K562 (cell line): ENCODE results near the gene ABHD18. TPM values are rescaled to one million over a fixed set of nuclear protein-coding genes. Genes with fewer than 3 reads are reported as not detected.

ENCODE experiments used
- ATAC-seq: fragments of 200-7000 bp; cut with Tn5 transposase; 3 replicates; pipeline ENCODE4 v1.9.1; 2020; ENCODE audit warnings: moderate library complexity
- BruUV-seq: library from RNA; stranded (reverse); fragments of 400-500 nt; replicated peaks from 2 replicates; lab custom pipeline; 2021; lab: Mats Ljungman, UMichigan
- CTCF ChIA-PET: fragments of 300-600 bp; formaldehyde crosslinking; extraction: SDS; loops from one replicate; lab custom pipeline; 2021; ENCODE audit warnings: low intra/inter-chr PET ratio; lab: Yijun Ruan, JAX
- POLR2A ChIA-PET: fragments of 300-600, 350-650 bp; sonication (Branson Sonifier 250); formaldehyde crosslinking; extraction: SDS; loops from one replicate; lab custom pipeline; 2021; ENCODE audit warnings: antibody characterized with exemption, inconsistent platforms; lab: Yijun Ruan, JAX
- DNase-seq, 4 experiments: peaks; one replicate each; pipeline versions ENCODE4 v3.0.0 to v3.0.0-alpha.2; 2011 to 2018; ENCODE audit warnings: low spot score in 3 of 4, mixed read lengths in 3 of 4; ENCODE audit errors: extremely low read depth in 1 of 4
- FAIRE-seq: peaks from 2 replicates; lab custom pipeline; 2011; peaks lifted over from hg19 to GRCh38; lab: Jason Lieb, UNC
- H2AFZ ChIP-seq: 2 replicates; pipeline ENCODE4 v1.6.0; 2011; ENCODE audit warnings: low read depth, low read length, control low read depth, inconsistent platforms
- H3K27ac ChIP-seq: fragments of 200-600 bp; 3 replicates; pipeline ENCODE4 v1.8.0; 2011; ENCODE audit warnings: low read depth, mild to moderate bottlenecking, control low read depth, inconsistent platforms, low read length, moderate library complexity, mixed read lengths; ENCODE audit errors: extremely low read depth
- H3K27me3 ChIP-seq, 2 experiments: fragments of 300-600 bp in 1 of 2; 2 replicates in 1 of 2; 3 replicates in 1 of 2; pipeline versions ENCODE4 v1.6.0 to v1.8.0; 2011; ENCODE audit warnings: inconsistent platforms in 2 of 2, low read length in 2 of 2, mild to moderate bottlenecking in 1 of 2, mixed read lengths in 1 of 2, moderate library complexity in 1 of 2; ENCODE audit not compliant: control insufficient read depth in 2 of 2, insufficient read depth in 2 of 2
- H3K36me3 ChIP-seq: fragments of 300-600 bp; 3 replicates; pipeline ENCODE4 v1.8.0; 2011; ENCODE audit warnings: mild to moderate bottlenecking, low read length, inconsistent platforms; ENCODE audit not compliant: control insufficient read depth, insufficient read depth
- H3K4me1 ChIP-seq, 2 experiments: fragments of 200-600 bp in 1 of 2; replicated peaks in 1 of 2; 2 replicates in 1 of 2; 3 replicates in 1 of 2; pipeline versions ENCODE4 v1.5.1 to v1.8.0; 2011; ENCODE audit warnings: inconsistent platforms in 2 of 2, low read length in 2 of 2, mild to moderate bottlenecking in 1 of 2, mixed read lengths in 1 of 2, moderate library complexity in 1 of 2; ENCODE audit not compliant: control insufficient read depth in 2 of 2, insufficient read depth in 2 of 2
- H3K4me2 ChIP-seq: 2 replicates; pipeline ENCODE4 v1.6.1; 2011; ENCODE audit warnings: low read length, control low read depth, inconsistent platforms, mixed read lengths; ENCODE audit not compliant: insufficient read depth
- H3K4me3 ChIP-seq: fragments of 200-600 bp; sonication (generic), shearing (Covaris generic); 2 replicates; pipeline ENCODE4 v1.5.1; 2016; ENCODE audit warnings: control low read depth, inconsistent platforms
- H3K79me2 ChIP-seq: fragments of 200-600 bp; 3 replicates; pipeline ENCODE4 v1.8.0; 2011; ENCODE audit warnings: low read length, inconsistent platforms; ENCODE audit not compliant: control insufficient read depth, insufficient read depth
- H3K9ac ChIP-seq, 2 experiments: 2 replicates each; pipeline versions ENCODE4 v1.6.0 to v1.6.1; 2011; ENCODE audit warnings: low read depth in 2 of 2, low read length in 2 of 2, control low read depth in 1 of 2, inconsistent platforms in 1 of 2, mild to moderate bottlenecking in 1 of 2, mixed read lengths in 1 of 2; ENCODE audit not compliant: insufficient read depth in 1 of 2
- H3K9me1 ChIP-seq: one replicate; pipeline ENCODE4 v1.6.0; 2011; ENCODE audit warnings: inconsistent platforms, mild to moderate bottlenecking, low read length, moderate library complexity; ENCODE audit not compliant: control insufficient read depth, insufficient read depth
- H3K9me3 ChIP-seq: replicated peaks from 2 replicates; pipeline ENCODE4 v1.5.1; 2011; ENCODE audit warnings: low read depth, low read length, inconsistent platforms; ENCODE audit not compliant: control insufficient read depth, insufficient read depth
- H4K20me1 ChIP-seq: replicated peaks from 2 replicates; pipeline ENCODE4 v1.6.1; 2011; ENCODE audit warnings: low read length, inconsistent platforms, mixed read lengths; ENCODE audit not compliant: control insufficient read depth, insufficient read depth
- IRF2 ChIP-seq: sonication (generic); formaldehyde crosslinking; IDR thresholded peaks from 2 replicates; pipeline ENCODE4 v1.8.1; 2022; ENCODE audit warnings: mild to moderate bottlenecking, missing genetic modification reagents
- NFIC ChIP-seq: fragments of 450-650 bp; IDR thresholded peaks from 2 replicates; pipeline ENCODE4 v1.6.1; 2017; ENCODE audit warnings: mild to moderate bottlenecking, inconsistent platforms
- POLR2A ChIP-seq: fragments of 450-650 bp; conservative IDR thresholded peaks from 2 replicates; pipeline ENCODE4 v1.6.1; 2016
- RBM15 ChIP-seq: fragments of 200-400 bp; formaldehyde crosslinking; IDR thresholded peaks from 2 replicates; pipeline ENCODE4 v1.6.1; 2018; ENCODE audit warnings: mild to moderate bottlenecking, low read length, moderate library complexity; ENCODE audit not compliant: insufficient read depth
- RBM17 ChIP-seq: fragments of 200-400 bp; formaldehyde crosslinking; IDR thresholded peaks from 2 replicates; pipeline ENCODE4 v1.6.1; 2017; ENCODE audit warnings: low read depth, mild to moderate bottlenecking, low read length, borderline replicate concordance
- SREBF2 ChIP-seq: sonication (generic); formaldehyde crosslinking; IDR thresholded peaks from 2 replicates; pipeline ENCODE4 v1.4.0; 2020; ENCODE audit warnings: mild to moderate bottlenecking, missing genetic modification reagents
- ZFP30 ChIP-seq: fragments of 250-450 bp; sonication (Bioruptor Pico); IDR thresholded peaks from 2 replicates; pipeline ENCODE4 v1.8.0; 2022; ENCODE audit warnings: moderate library complexity, mild to moderate bottlenecking, inconsistent platforms, borderline replicate concordance
- ZNF778 ChIP-seq: fragments of 450-650 bp; formaldehyde crosslinking; IDR thresholded peaks from 2 replicates; pipeline ENCODE4 v1.4.0; 2020; ENCODE audit warnings: mild to moderate bottlenecking, moderate library complexity
- WGBS: fragments of 100-300 bp; shearing (Covaris generic); methylation state at CpG from one replicate; pipeline ENCODE4 v1.1.6; 2016; ENCODE audit warnings: low coverage, mixed read lengths; ENCODE audit not compliant: insufficient coverage; ENCODE audit errors: missing lambda C conversion rate; 5-methylcytosine and 5-hydroxymethylcytosine counted together
- in situ Hi-C: fragments of 300-500 bp; cut with MboI; formaldehyde crosslinking; loops from 4 replicates; pipeline ENCODE4 v1.15.0; 2018; ENCODE audit warnings: inconsistent platforms, mixed read lengths
- intact Hi-C: fragments of 100-400 bp; cut with micrococcal nuclease; formaldehyde crosslinking; loops from 2 replicates; pipeline ENCODE4 v1.14.2; 2022
- polyA plus RNA-seq, 8 experiments: library from polyadenylated mRNA; depleted of rRNA in 4 of 8; stranded (reverse) in 5 of 8; unstranded in 3 of 8; fragments of >200 nt; fragmentation: Nextera tagmentation in 2 of 8; fragmentation: Illumina TruSeq in 1 of 8; extraction: Ambion mirVana in 2 of 8; extraction: Trizol in 1 of 8; gene quantifications; 2 replicates each; pipeline versions ENCODE4 v1.2.1 to v1.2.3, GENCODE V29; 2011 to 2014; ENCODE audit warnings: inconsistent platforms in 1 of 8, missing spikeins in 1 of 8
- total RNA-seq, 7 experiments: library from RNA; depleted of rRNA in 6 of 7; stranded (reverse); fragments of >200 nt in 6 of 7; fragmentation: Illumina TruSeq in 2 of 7; extraction: Trizol in 2 of 7; gene quantifications; 2 replicates each; pipeline versions ENCODE4 v1.2.1 to v1.2.3, GENCODE V29; 2011 to 2021; ENCODE audit warnings: low replicate concordance in 1 of 7
- TF ChIP-seq, protein P1 (sequence below): fragments of 250-450 bp; sonication (Bioruptor Pico); IDR thresholded peaks from 2 replicates; pipeline ENCODE4 v1.5.0; 2021; ENCODE audit warnings: mild to moderate bottlenecking, moderate library complexity
- TF ChIP-seq, protein P2 (sequence below), 2 experiments: fragments of 450-650 bp; conservative IDR thresholded peaks; 2 replicates each; pipeline ENCODE4 v1.6.1; 2017; ENCODE audit warnings: mild to moderate bottlenecking in 2 of 2, moderate library complexity in 2 of 2

ABHD18 gene
- total and polyA plus RNA-seq, 9 of the 15 experiments (the other 6 are each of a cell fraction or from before 2014, with no cell fraction given) = 6.1 to 25.0 (median 16.0) TPM

DNA sequence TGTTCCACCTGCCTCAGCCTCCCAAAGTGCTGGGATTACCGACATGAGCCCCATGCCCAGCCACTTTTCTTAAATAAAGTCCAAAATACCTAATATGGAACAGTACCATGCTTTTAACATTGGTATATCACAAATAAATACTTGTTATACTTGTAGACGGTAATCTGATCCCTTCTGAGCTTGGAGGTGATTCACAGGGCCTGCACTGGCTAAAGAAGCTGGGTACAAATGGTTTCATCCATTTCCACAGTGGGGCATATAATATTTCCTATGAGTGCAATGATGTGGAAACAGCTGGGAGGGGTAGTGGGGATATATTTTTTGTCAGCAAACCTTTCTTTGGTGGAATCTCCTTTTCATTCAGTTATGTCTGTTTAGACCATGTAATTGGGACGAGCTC lies 48.7 kb upstream of the ABHD18 start:
- FAIRE-seq = no peak
- in situ Hi-C loops (loop anchor here (10.0 kb wide), 1 partner anchor 678 kb away; no protein-coding TSS in a partner anchor), intact Hi-C loops (no loop called here)
- Histone ChIP-seq H2AFZ (no peak overlapping the region), H3K9me3 (no peaks in the 10 kb centered on the region), H3K36me3 (peaks cover 27% of the 10 kb centered on the region; the same call in 2 of the 3 replicates), H3K9me1 (no peaks in the 10 kb centered on the region), H3K27me3 (no peaks in the 10 kb centered on the region), H3K4me2 (no peak overlapping the region), H3K4me1 (no peaks in the 10 kb centered on the region; a peak in 1 of 5 replicates), H3K4me3 (no peak overlapping the region), H3K9ac (no peak overlapping the region), H3K79me2 (no peaks in the 10 kb centered on the region), H3K27ac (no peak overlapping the region), H4K20me1 (no peaks in the 10 kb centered on the region)
- CTCF ChIA-PET = no interaction called here
- DNase-seq = no peak
- no peak for ATAC-seq
- no peak for TF ChIP-seq ZFP30
- no peak for TF ChIP-seq POLR2A
- no peak for TF ChIP-seq ZNF778 (CRISPR knock-in tag)
- TF ChIP-seq, protein P1, sequence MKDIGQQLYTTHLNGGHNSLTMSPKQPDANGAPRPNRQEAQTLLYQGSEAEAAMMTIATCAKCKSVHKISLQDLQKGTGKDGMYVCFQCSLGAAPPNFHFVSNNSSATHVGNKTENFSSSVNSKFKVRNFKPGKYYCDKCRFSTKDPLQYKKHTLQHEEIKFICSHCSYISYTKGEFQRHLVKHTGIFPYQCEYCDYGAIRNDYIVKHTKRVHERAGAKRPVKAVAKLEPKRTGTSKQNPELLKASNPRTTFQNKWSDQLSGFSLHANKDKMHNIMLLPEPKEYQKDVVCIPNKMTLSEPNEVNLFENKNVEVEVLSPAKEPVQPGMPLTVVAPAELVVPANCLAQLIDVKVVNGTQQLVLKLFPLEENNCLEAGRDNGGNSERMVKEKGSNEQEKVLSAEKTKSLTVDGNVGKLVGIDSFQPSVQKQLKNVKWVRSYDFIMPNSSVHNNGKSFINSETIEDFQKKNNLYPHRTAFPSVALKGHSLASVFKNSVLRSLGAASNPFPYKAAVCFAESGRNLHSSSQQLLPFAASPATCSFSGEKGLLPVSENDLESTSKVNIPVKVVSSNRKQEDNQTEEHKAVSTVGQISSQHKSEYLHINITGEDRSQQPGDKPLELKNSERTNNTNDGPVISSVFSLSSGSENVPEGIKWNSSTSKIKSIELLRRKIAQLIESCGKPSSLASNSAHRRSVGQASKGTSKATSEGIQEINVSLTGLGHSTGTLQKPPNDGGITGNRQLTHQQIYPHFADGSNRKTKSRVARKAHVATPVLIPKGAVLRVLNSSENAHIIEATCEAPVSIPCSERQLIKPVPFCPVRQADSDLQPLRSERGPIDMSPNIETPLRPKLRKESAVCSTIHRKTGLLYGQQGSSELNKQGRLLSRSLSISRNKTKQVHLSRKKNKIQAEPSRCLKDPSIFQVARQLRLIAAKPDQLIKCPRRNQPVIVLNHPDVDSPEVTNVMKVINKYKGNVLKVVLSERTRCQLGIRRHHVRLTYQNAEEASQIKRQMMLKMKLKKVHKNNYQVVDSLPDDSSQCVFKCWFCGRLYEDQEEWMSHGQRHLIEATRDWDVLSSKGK = no peak
- TF ChIP-seq, protein P2, sequence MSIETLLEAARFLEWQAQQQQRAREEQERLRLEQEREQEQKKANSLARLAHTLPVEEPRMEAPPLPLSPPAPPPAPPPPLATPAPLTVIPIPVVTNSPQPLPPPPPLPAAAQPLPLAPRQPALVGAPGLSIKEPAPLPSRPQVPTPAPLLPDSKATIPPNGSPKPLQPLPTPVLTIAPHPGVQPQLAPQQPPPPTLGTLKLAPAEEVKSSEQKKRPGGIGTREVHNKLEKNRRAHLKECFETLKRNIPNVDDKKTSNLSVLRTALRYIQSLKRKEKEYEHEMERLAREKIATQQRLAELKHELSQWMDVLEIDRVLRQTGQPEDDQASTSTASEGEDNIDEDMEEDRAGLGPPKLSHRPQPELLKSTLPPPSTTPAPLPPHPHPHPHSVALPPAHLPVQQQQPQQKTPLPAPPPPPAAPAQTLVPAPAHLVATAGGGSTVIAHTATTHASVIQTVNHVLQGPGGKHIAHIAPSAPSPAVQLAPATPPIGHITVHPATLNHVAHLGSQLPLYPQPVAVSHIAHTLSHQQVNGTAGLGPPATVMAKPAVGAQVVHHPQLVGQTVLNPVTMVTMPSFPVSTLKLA (conservative IDR thresholded peaks at IDR 0.05) = no peak
- TF ChIP-seq RBM17 = no peak
- no peak for TF ChIP-seq NFIC
- no peak for TF ChIP-seq SREBF2 (CRISPR knock-in tag)
- no peak for TF ChIP-seq IRF2
- no peak for TF ChIP-seq RBM15
- no TSS peak for BruUV-seq
- WGBS = 47% methylated on average over 3 of the region's 3 CpGs
- POLR2A ChIA-PET = interaction anchor here (0.7 to 1.5 kb wide), 3 partner anchors 9 to 35 kb away, joined by 3 to 4 read pairs (median 3); partner anchors contain the start of gene PLK4
